HCT116 (cell line): ENCODE measurements around the gene TBL1X. TPM values are rescaled to one million over a fixed set of nuclear protein-coding genes. Genes with fewer than 3 reads are reported as not detected.
"Not testable (repeated sequence)": the region's sequence is repeated elsewhere in the genome, so short reads cannot be mapped to it uniquely, and the experiment has no call there.

Experiments
- ATAC-seq: fragments of 200-7000 bp; cut with Tn5 transposase; 2 replicates; pipeline ENCODE4 v1.9.1; 2020; ENCODE audit warnings: mild to moderate bottlenecking, moderate library complexity
- BruUV-seq: library from RNA; stranded (reverse); fragments of 400-500 nt; replicated peaks from 2 replicates; lab custom pipeline; 2021; lab: Mats Ljungman, UMichigan
- CTCF ChIA-PET: fragments of 300-600 bp; sonication (Branson Sonifier 250); formaldehyde crosslinking; loops from one replicate; lab custom pipeline; 2021; ENCODE audit warnings: antibody characterized with exemption; lab: Charles Lee
- POLR2A ChIA-PET: fragments of 300-600, 350-600 bp; sonication (Branson Sonifier 250); formaldehyde crosslinking; loops from one replicate; lab custom pipeline; 2021; ENCODE audit warnings: antibody characterized with exemption; lab: Charles Lee
- RAD21 ChIA-PET, 2 experiments: fragments of 300-600 bp; sonication (Branson Sonifier 250); formaldehyde crosslinking; loops; one replicate each; lab custom pipeline; 2023; ENCODE audit warnings: low total read pairs in 2 of 2; ENCODE audit not compliant: uncharacterized antibody in 2 of 2, unreplicated experiment in 2 of 2, low non-redundant PET in 1 of 2; lab: Charles Lee
- DNase-seq: peaks from one replicate; pipeline ENCODE4 v3.0.0-alpha.2; 2010; ENCODE audit warnings: low read depth, low spot score
- H2AFZ ChIP-seq: fragments of 200-600 bp; shearing (Covaris generic), sonication (generic); 2 replicates; pipeline ENCODE4 v1.6.1; 2017; ENCODE audit warnings: low read depth, mixed run types, mixed read lengths, antibody characterized with exemption, low read length; ENCODE audit not compliant: poor library complexity, severe bottlenecking
- H3K27ac ChIP-seq: 2 replicates; pipeline ENCODE4 v1.5.1; 2012; ENCODE audit warnings: low read depth, low read length
- H3K27me3 ChIP-seq: fragments of 200-600 bp; sonication (generic); 2 replicates; pipeline ENCODE4 v1.6.1; 2016; ENCODE audit warnings: mixed run types, low read length, mixed read lengths; ENCODE audit not compliant: insufficient read depth
- H3K36me3 ChIP-seq, 2 experiments: fragments of 200-500 bp in 1 of 2; fragments of 200-600 bp in 1 of 2; sonication (Bioruptor generic) in 1 of 2; sonication (generic) in 1 of 2; 2 replicates each; pipeline versions ENCODE4 v1.5.1 to v1.6.1; 2014 to 2016; ENCODE audit warnings: low read length in 2 of 2, inconsistent platforms in 1 of 2, mixed read lengths in 1 of 2, mixed run types in 1 of 2; ENCODE audit not compliant: insufficient read depth in 2 of 2, control insufficient read depth in 1 of 2
- H3K4me1 ChIP-seq, 2 experiments: fragments of 200-600 bp in 1 of 2; sonication (generic) in 1 of 2; 2 replicates each; pipeline versions ENCODE4 v1.5.1 to v1.6.1; 2012 to 2017; ENCODE audit warnings: low read length in 2 of 2, inconsistent platforms in 1 of 2, mild to moderate bottlenecking in 1 of 2, mixed read lengths in 1 of 2, mixed run types in 1 of 2, moderate library complexity in 1 of 2; ENCODE audit not compliant: insufficient read depth in 2 of 2, control insufficient read depth in 1 of 2
- H3K4me2 ChIP-seq: fragments of 200-600 bp; sonication (generic); 2 replicates; pipeline ENCODE4 v1.6.1; 2017; ENCODE audit warnings: mixed run types, low read length, mixed read lengths
- H3K4me3 ChIP-seq, 2 experiments: fragments of 200-600 bp in 1 of 2; sonication (generic) in 1 of 2; replicated peaks in 1 of 2; 2 replicates each; pipeline ENCODE4 v1.5.1; 2011 to 2016; ENCODE audit warnings: low read length in 2 of 2, control low read depth in 1 of 2, low read depth in 1 of 2, mild to moderate bottlenecking in 1 of 2, mixed read lengths in 1 of 2, mixed run types in 1 of 2
- H3K79me2 ChIP-seq: fragments of 200-600 bp; sonication (generic); 2 replicates; pipeline ENCODE4 v1.6.1; 2017; ENCODE audit warnings: mild to moderate bottlenecking, mixed run types, low read length, moderate library complexity, mixed read lengths; ENCODE audit not compliant: insufficient read depth
- H3K9ac ChIP-seq: fragments of 200-600 bp; sonication (generic); 2 replicates; pipeline ENCODE4 v1.6.1; 2016; ENCODE audit warnings: low read length, mixed read lengths
- H3K9me2 ChIP-seq: fragments of 200-600 bp; sonication (generic), shearing (Covaris generic); 2 replicates; pipeline ENCODE4 v1.6.1; 2017; ENCODE audit warnings: mixed run types, mild to moderate bottlenecking, moderate library complexity; ENCODE audit not compliant: insufficient read depth
- H3K9me3 ChIP-seq, 2 experiments: fragments of 200-500 bp in 1 of 2; fragments of 200-600 bp in 1 of 2; sonication (Bioruptor generic) in 1 of 2; sonication (generic) in 1 of 2; 2 replicates each; pipeline ENCODE4 v1.6.1; 2014 to 2017; ENCODE audit warnings: low read length in 2 of 2, mixed read lengths in 2 of 2, inconsistent platforms in 1 of 2, low read depth in 1 of 2, mild to moderate bottlenecking in 1 of 2, mixed run types in 1 of 2, moderate library complexity in 1 of 2; ENCODE audit not compliant: control insufficient read depth in 1 of 2, insufficient read depth in 1 of 2
- H4K20me1 ChIP-seq: fragments of 200-600 bp; sonication (generic), shearing (Covaris generic); 2 replicates; pipeline ENCODE4 v1.6.1; 2017; ENCODE audit warnings: mixed run types, mild to moderate bottlenecking, moderate library complexity; ENCODE audit not compliant: insufficient read depth
- EZH2phosphoT487 ChIP-seq: fragments of 200-600 bp; IDR thresholded peaks from 2 replicates; pipeline ENCODE4 v1.6.1; 2018; ENCODE audit warnings: antibody characterized with exemption, borderline replicate concordance
- RAD21 ChIP-seq: IDR thresholded peaks from 2 replicates; pipeline ENCODE4 v1.6.1; 2012; ENCODE audit warnings: low read depth, mild to moderate bottlenecking
- SRF ChIP-seq: IDR thresholded peaks from 2 replicates; pipeline ENCODE4 v1.6.1; 2012; ENCODE audit warnings: low read depth
- ZBTB33 ChIP-seq: IDR thresholded peaks from 2 replicates; pipeline ENCODE4 v1.6.1; 2011; ENCODE audit warnings: mild to moderate bottlenecking, low read length, moderate library complexity; ENCODE audit not compliant: insufficient replicate concordance; ENCODE audit errors: extremely low read depth
- ZNF274 ChIP-seq: fragments of 200-500 bp; sonication (Bioruptor generic); IDR thresholded peaks from 2 replicates; pipeline ENCODE4 v1.6.1; 2014; ENCODE audit warnings: mild to moderate bottlenecking, low read depth, low read length, inconsistent platforms
- intact Hi-C: fragments of 100-400 bp; cut with micrococcal nuclease; formaldehyde crosslinking; loops from 2 replicates; pipeline ENCODE4 v1.10.0; 2022
- total RNA-seq: library from RNA; stranded (reverse); gene quantifications from one replicate; pipeline ENCODE4 v1.2.1, GENCODE V29; 2021; ENCODE audit not compliant: unreplicated experiment

TBL1X gene
- total RNA-seq, 1 experiment from 2014 or later, result 37.8 TPM

GRCh38 chrX:9473708-9474107 is 8.8 kb downstream of the TBL1X start:
- ChIA-PET CTCF (no interaction called here), POLR2A (no interaction called here)
- H3K79me2 ChIP-seq, result peaks cover 32% of the 10 kb centered on the region; the same call in 1 of the 2 replicates

GRCh38 chrX:9475417-9475816 is 10.6 kb downstream of the TBL1X start:
- H3K27ac ChIP-seq, H3K36me3 ChIP-seq, H2AFZ ChIP-seq, H3K9ac ChIP-seq, H3K27me3 ChIP-seq, DNase-seq, H3K4me2 ChIP-seq, H3K4me3 ChIP-seq, ATAC-seq, H4K20me1 ChIP-seq, BruUV-seq, H3K9me2 ChIP-seq, H3K9me3 ChIP-seq, CTCF ChIA-PET, RAD21 ChIA-PET, intact Hi-C loops, H3K4me1 ChIP-seq, POLR2A ChIA-PET: not testable (repeated sequence)
- peaks cover 31% of the 10 kb centered on the region; the same call in 1 of the 2 replicates for H3K79me2 ChIP-seq

More at GRCh38 chrX:9473708-9474107, 8.8 kb downstream of the TBL1X start:
- Histone ChIP-seq H3K9me2 (no peaks in the 10 kb centered on the region), H2AFZ (no peak overlapping the region), H3K27ac (no peak overlapping the region), H3K9me3 (no peaks in the 10 kb centered on the region), H3K4me2 (no peak overlapping the region), H3K9ac (no peak overlapping the region), H4K20me1 (no peaks in the 10 kb centered on the region), H3K4me1 (no peaks in the 10 kb centered on the region), H3K27me3 (no peaks in the 10 kb centered on the region), H3K36me3 (no peaks in the 10 kb centered on the region), H3K4me3 (no peak overlapping the region)
- intact Hi-C loops, result no loop called here
- no peak for DNase-seq
- TF ChIP-seq RAD21 (no peak), SRF (no peak), ZBTB33 (no peak), ZNF274 (no peak), EZH2phosphoT487 (no peak)
- ATAC-seq, result no peak
- RAD21 ChIA-PET, result no interaction called here
- BruUV-seq, result no TSS peak
